Left cardiac atrium (tissue), 4 donors: ENCODE data around the gene SSBP2. TPM values are rescaled to one million over a fixed set of nuclear protein-coding genes. Genes with fewer than 3 reads are reported as not detected.

ENCODE experiments used
- ATAC-seq, 2 donors: fragments of 200-7000 bp; cut with Tn5 transposase; one replicate each; pipeline ENCODE4 v1.9.1; 2020; ENCODE audit warnings: mild to moderate bottlenecking in 2 of 2, moderate library complexity in 2 of 2
- DNase-seq: peaks from one replicate; pipeline ENCODE4 v3.0.0-alpha.2; 2020
- intact Hi-C, 2 donors: fragments of 100-400 bp; cut with DNase I; formaldehyde crosslinking; loops; one replicate each; pipeline versions ENCODE4 v1.14.1 to v1.15.1; 2022 to 2023
- total RNA-seq, 2 donors: library from RNA; stranded (reverse); fragmentation: NEBNext Ultra II Directional; extraction: Animal tissue kit (Norgen Biotek cat#: 25700); gene quantifications; one replicate each; pipeline ENCODE4 v1.2.1, GENCODE V29; 2021
- donor health status: DM: no; HTN: yes; CAD: no.
- donor health status: DM: no; HTN: yes; CAD: no; lungs with severe emphysema.
- donor health status: DM: yes; HTN: yes; CAD: no.
- donor health status: Dilated cardiomyopathy.

Gene SSBP2
- total RNA-seq, 2 donors from 2014 or later, result 37.7 to 46.9 TPM

DNA sequence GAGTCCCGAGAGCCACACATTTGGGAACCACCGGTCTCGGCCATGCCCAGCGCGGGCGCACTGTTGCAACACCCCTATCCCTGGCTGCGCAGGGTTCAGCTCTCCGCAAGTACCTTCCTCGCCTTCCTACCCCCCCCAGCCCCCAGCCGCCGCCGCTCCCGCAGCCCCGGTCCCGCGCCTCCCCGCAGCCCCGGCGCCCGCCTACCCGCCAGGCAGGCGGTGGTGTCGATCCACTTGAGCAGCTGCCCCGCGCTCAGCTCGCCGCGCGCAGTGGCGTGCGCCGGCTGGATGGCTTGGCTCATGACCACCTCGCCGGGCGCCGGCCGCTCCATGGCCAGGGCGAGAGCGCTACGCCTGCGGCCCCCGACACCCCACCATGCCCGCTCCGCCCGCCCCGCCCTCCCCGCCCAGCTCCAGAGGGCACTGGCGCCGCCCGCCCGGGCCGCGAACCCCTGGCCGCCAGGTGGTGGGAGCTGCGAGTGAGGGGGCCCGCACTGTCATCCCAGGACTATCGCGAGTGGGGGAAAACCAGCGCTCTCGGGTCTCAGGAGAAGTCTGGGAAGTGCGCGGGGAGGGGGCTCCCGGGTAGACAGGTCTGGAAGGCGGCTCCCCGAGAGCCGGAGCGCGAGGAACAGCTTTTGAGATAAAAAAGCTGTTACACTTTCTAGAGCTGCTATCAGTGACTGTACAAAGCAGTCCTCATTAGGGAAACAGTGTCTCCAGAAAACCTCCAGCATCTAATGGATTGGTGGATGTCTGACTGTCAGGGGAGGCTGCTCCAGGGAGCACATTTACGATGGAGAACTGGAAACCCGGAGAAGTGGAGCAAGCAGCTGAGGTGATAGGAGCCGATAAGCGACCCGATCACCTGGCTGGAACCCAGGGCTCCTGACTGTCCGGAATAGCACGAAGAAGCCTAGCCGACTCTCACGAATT lies 356.8 kb downstream of the SSBP2 start, which contains the start of gene ACOT12:
Gene ACOT12 (minus strand): TSS at position 352 of the 936 bp plus-strand sequence. CDS start 20 bp downstream, at position 332.
- peak; percentile 26 for DNase-seq
- ATAC-seq, result peak; percentile 53 to 55
- intact Hi-C loops, result no loop called here

DNA sequence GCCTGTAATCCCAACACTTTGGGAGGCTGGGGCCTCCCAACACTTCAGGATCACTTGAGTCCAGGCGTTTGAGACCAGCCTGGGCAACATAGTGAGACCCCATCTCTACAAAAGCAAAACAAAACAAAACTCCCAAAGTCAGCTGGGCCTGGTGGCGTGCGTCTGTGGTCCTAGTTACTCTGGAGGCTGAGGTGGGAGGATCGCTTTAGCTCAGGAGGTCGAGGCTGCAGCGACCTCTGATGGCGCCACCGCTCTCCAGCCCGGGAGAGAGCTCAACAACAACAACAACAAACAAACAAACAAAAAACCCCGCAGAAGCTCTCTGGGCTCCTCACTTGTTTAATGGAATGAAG lies 357.5 kb downstream of the SSBP2 start:
- DNase-seq (no peak), ATAC-seq (no peak)
- intact Hi-C loops, result no loop called here

GRCh38 chr5:81389025-81389424 lies 361.9 kb downstream of the SSBP2 start:
- ATAC-seq (no peak), DNase-seq (no peak)
- intact Hi-C loops, result no loop called here

DNA sequence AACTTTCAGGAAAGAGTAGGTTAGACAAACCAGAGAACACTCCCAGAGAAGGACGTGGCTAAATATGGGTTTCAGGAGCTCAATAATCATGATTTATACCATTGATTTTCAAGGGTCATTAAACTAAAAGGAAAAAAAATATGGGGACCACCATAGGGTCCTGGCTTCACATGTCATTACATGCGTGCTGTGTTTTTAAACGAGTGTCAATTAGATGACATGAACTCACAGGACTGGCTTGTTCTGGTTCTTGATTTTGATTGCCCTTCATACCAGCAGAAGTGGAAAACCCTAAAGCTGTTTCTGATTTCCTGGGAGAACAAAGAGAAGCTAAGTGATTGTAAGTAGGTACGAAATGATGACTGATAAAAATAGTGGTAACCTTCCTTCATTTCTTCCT lies 362.7 kb downstream of the SSBP2 start:
- DNase-seq, result no peak
- no peak for ATAC-seq
- intact Hi-C loops, result no loop called here

DNA sequence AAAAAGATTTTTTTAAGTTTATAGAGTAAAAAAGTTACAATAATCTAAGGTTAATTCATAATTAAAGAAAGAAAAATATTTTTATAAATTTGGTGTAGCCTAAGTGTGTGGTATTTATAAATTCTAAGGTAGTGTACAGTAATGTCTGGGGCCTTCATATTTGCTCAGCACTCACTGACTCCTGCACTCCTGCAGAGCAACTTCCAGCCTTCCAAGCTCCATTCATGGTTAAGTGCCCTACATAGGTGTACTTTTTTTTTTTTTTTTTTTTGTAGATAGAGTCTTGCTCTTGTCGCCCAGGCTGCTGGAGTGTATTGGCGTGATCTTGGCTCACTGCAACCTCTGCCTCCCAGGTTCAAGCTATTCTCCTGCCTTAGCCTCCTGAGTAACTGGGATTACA lies 367.0 kb downstream of the SSBP2 start:
- ATAC-seq (no peak), DNase-seq (no peak)
- intact Hi-C loops, result no loop called here

DNA sequence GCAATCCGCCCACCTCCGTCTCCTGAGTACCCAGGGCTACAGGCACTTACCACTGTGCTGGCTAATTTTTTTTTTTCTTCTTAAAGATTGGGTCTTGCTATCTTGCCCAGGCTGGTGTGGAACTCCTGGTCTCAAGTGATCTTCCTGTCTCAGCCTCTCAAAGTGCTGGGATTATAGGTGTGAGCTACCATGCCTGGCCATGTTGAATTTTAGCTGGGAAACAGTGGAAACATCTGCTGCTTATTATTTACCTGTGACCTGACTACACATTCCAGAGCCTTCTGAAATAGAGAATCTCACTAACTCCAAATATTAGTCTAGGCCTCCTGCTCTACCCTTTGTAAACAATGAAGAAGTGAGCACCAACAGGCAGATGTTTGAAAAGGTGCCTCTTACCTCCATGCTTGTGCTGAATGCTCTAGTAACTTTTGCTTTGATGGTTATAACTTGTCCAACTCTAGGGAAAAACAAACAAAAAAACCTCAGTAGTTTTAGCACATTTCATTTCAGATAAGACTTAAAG lies 379.5 kb downstream of the SSBP2 start:
- ATAC-seq (no peak), DNase-seq (no peak)
- intact Hi-C loops, result no loop called here

GRCh38 chr5:81370912-81371311 lies 380.0 kb downstream of the SSBP2 start:
- ATAC-seq (no peak), DNase-seq (no peak)
- intact Hi-C loops, result no loop called here

DNA sequence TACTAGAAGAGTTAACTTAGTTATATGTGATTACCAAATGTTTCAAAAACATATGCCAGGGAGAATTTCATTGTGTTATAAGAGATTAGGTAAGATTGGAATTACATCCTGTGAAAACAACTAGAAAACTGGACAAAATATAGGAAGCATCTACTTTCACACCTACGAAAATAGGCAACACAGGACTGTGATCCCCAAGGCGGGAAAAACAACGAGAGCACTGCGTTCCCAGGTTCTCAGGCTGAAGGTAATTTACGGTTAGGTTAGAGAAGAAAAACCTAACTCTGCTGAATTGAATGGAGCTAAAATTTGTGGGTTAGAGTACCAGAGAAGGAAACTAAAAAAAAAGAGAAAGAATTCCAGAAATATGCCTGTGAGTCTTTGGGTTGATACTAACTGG lies 385.4 kb downstream of the SSBP2 start:
- DNase-seq (no peak), ATAC-seq (no peak)
- intact Hi-C loops, result no loop called here

GRCh38 chr5:81363093-81363871 lies 387.6 kb downstream of the SSBP2 start:
- DNase-seq, result no peak
- intact Hi-C loops, result no loop called here
- no peak for ATAC-seq

Other genes with a start within 250 kb of the SSBP2 start
- 1 to 10 TPM; 5.1 to 6.2 TPM for gene ATG10, start 220.9 kb upstream of the SSBP2 start, total RNA-seq